AG04450 (cell line): ENCODE data around the gene PYGB. TPM values are rescaled to one million over a fixed set of nuclear protein-coding genes. Genes with fewer than 3 reads are reported as not detected.

Experiments
- CTCF ChIA-PET: fragments of 300-600, 350-600 bp; formaldehyde crosslinking; extraction: SDS; loops from one replicate; lab custom pipeline; 2022; ENCODE audit warnings: antibody characterized with exemption, inconsistent platforms; lab: Charles Lee
- POLR2A ChIA-PET: fragments of 350-600 bp; formaldehyde crosslinking; extraction: SDS; loops from one replicate; lab custom pipeline; 2021; ENCODE audit warnings: antibody characterized with exemption, inconsistent platforms; lab: Yijun Ruan, JAX
- DNase-seq: peaks from one replicate; pipeline ENCODE4 v3.0.0-alpha.2; 2011; ENCODE audit warnings: low read depth, low spot score
- H3K27ac ChIP-seq: one replicate; pipeline ENCODE4 v1.5.1; 2012; ENCODE audit warnings: low read depth, low read length, control low read depth
- H3K27me3 ChIP-seq: one replicate; pipeline ENCODE4 v1.6.0; 2012; ENCODE audit warnings: low read length; ENCODE audit not compliant: control insufficient read depth, insufficient read depth
- H3K4me3 ChIP-seq: 2 replicates; pipeline ENCODE4 v1.5.1; 2011; ENCODE audit warnings: mild to moderate bottlenecking, low read depth, low read length, control low read depth
- H3K9me3 ChIP-seq: 2 replicates; pipeline ENCODE4 v1.5.1; 2012; ENCODE audit warnings: low read length; ENCODE audit not compliant: control insufficient read depth, insufficient read depth
- CTCF ChIP-seq: IDR thresholded peaks from 2 replicates; pipeline ENCODE4 v1.5.1; 2011; ENCODE audit warnings: low read depth, low read length, control low read depth, inconsistent platforms
- polyA plus RNA-seq: library from polyadenylated mRNA; depleted of rRNA; stranded (reverse); fragments of >200 nt; gene quantifications from 2 replicates; pipeline ENCODE4 v1.2.3, GENCODE V29; 2011

PYGB gene
- polyA plus RNA-seq, 1 experiment: 43.2 TPM

GRCh38 chr20:25243416-25243979 lies 4.4 kb upstream of the PYGB start:
- Histone ChIP-seq H3K27ac (no peak overlapping the region), H3K27me3 (no peaks in the 10 kb centered on the region), H3K4me3 (no peak overlapping the region), H3K9me3 (no peaks in the 10 kb centered on the region; the same call in 1 of the 2 replicates)
- no peak for TF ChIP-seq CTCF
- CTCF ChIA-PET: interaction anchor here (1.4 kb wide), 1 partner anchor 249 kb away, joined by 4 read pairs; no protein-coding TSS in a partner anchor
- no peak for DNase-seq
- POLR2A ChIA-PET: no interaction called here

- Histone ChIP-seq H3K9me3 (no peaks in the 10 kb centered on the region), H3K27me3 (no peaks in the 10 kb centered on the region), H3K4me3 (no peak overlapping the region), H3K27ac (no peak overlapping the region)
- no peak for TF ChIP-seq CTCF
- POLR2A ChIA-PET: no interaction called here
- DNase-seq: no peak
- CTCF ChIA-PET: no interaction called here
Observed at GRCh38 chr20:25244976-25245375, 2.9 kb upstream of the PYGB start.

- ChIA-PET CTCF (no interaction called here), POLR2A (no interaction called here)
- DNase-seq: no peak
- Histone ChIP-seq H3K27me3 (no peaks in the 10 kb centered on the region), H3K4me3 (no peak overlapping the region), H3K9me3 (no peaks in the 10 kb centered on the region), H3K27ac (no peak overlapping the region)
- TF ChIP-seq CTCF: no peak
Observed at GRCh38 chr20:25245461-25245860, 2.4 kb upstream of the PYGB start.

- Histone ChIP-seq H3K4me3 (no peak overlapping the region), H3K9me3 (no peaks in the 10 kb centered on the region), H3K27ac (no peak overlapping the region), H3K27me3 (no peaks in the 10 kb centered on the region)
- ChIA-PET CTCF (interaction anchor here (0.6 to 3.3 kb wide), 9 partner anchors 9 to 252 kb away, joined by 3 to 17 read pairs (median 8); no protein-coding TSS in a partner anchor), POLR2A (interaction anchor here (1.3 kb wide), 1 partner anchor 51 kb away, joined by 3 read pairs; no protein-coding TSS in a partner anchor)
- no peak for DNase-seq
- no peak for TF ChIP-seq CTCF
Observed at GRCh38 chr20:25246182-25246999, 1.5 kb upstream of the PYGB start.
